ENCODE data around the gene PPP1R3G. TPM values are rescaled to one million over a fixed set of nuclear protein-coding genes. Genes with fewer than 3 reads are reported as not detected.

PPP1R3G gene
- total and polyA plus RNA-seq, 2 of the 13 experiments (the other 11 are each of a cell fraction or from before 2014, with no cell fraction given): 1.2 to 1.3 TPM

DNA sequence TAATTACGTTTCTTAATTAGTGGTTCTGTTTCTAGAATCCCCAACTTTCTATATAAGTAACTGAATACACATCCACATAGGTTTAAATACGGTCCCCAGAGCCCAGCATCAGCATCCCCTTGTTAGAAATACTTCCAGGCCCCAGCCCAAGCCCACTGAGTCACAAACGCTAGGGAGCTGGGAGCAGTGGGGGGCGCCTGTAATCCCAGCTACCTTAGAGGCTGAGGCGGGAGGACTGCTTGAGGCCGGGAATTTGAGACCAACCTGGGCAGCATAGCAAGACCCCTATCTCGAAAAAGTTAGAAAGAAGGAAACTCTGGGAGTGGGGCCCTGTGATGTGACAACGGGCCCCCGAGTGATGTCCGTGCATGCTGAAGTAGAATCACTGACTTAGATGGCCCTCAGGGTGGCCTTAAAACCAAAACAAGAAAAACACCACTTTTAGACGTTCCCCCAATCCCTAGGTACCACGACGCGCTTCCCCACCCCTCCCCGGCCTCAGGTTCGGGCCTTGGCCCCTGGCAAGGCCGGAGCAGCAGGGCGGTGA lies 1.3 kb upstream of the PPP1R3G start (continued):
- 0 out of 2 replicates have a peak, but pooled peaks have one; percentile 14 for TF ChIP-seq ZNF430 (CRISPR knock-in tag; IDR thresholded peaks at IDR 0.05)
- TF ChIP-seq PAXIP1 (CRISPR knock-in tag; conservative IDR thresholded peaks at IDR 0.05): 0 out of 2 replicates have a peak, but pooled peaks have one; percentile 11
- peak; percentile 34; the same call in 1 of the 2 replicates for TF ChIP-seq ZNF605 (CRISPR knock-in tag; IDR thresholded peaks at IDR 0.05)
- TF ChIP-seq, protein P1, sequence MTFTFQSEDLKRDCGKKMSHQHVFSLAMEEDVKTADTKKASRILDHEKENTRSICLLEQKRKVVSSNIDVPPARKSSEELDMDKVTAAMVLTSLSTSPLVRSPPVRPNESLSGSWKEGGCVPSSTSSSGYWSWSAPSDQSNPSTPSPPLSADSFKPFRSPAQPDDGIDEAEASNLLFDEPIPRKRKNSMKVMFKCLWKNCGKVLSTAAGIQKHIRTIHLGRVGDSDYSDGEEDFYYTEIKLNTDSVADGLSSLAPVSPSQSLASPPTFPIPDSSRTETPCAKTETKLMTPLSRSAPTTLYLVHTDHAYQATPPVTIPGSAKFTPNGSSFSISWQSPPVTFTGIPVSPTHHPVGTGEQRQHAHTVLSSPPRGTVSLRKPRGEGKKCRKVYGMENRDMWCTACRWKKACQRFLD (CRISPR knock-in tag; IDR thresholded peaks at IDR 0.05; ENCODE audit: borderline replicate concordance): no peak
- 0 out of 2 replicates have a peak, but pooled peaks have one; percentile 47 for TF ChIP-seq ZNF20 (CRISPR knock-in tag; IDR thresholded peaks at IDR 0.05)
- 0 out of 2 replicates have a peak, but pooled peaks have one; percentile 23 for TF ChIP-seq HDAC2 (CRISPR knock-in tag; IDR thresholded peaks at IDR 0.05)
- TF ChIP-seq ZNF335 (CRISPR knock-in tag; IDR thresholded peaks at IDR 0.05): no peak
- no peak for TF ChIP-seq CENPX (CRISPR knock-in tag; IDR thresholded peaks at IDR 0.05)
- TF ChIP-seq ZBTB20 (CRISPR knock-in tag; IDR thresholded peaks at IDR 0.05; ENCODE audit: borderline replicate concordance, low read depth): no peak
- no peak for TF ChIP-seq RARG (CRISPR knock-in tag; IDR thresholded peaks at IDR 0.05; ENCODE audit: low read depth)
- TF ChIP-seq MEIS2 (CRISPR knock-in tag; IDR thresholded peaks at IDR 0.05): no peak
- TF ChIP-seq WIZ (CRISPR knock-in tag; IDR thresholded peaks at IDR 0.05): no peak; the same call in 1 of the 2 replicates
- TF ChIP-seq SIN3A (IDR thresholded peaks at IDR 0.05; ENCODE audit: borderline replicate concordance, low read depth, low read length): 0 out of 2 replicates have a peak, but pooled peaks have one; percentile 38
- TF ChIP-seq ZMYM2 (CRISPR knock-in tag; IDR thresholded peaks at IDR 0.05): 0 out of 2 replicates have a peak, but pooled peaks have one; percentile 42
- TF ChIP-seq E2F1 (CRISPR knock-in tag; IDR thresholded peaks at IDR 0.05): no peak
- no peak for TF ChIP-seq TAF1 (CRISPR knock-in tag; IDR thresholded peaks at IDR 0.05)
- TF ChIP-seq ZNF232 (CRISPR knock-in tag; IDR thresholded peaks at IDR 0.05; ENCODE audit: borderline replicate concordance): no peak; the same call in 1 of the 2 replicates
- TF ChIP-seq PAX8 (CRISPR knock-in tag; IDR thresholded peaks at IDR 0.05; ENCODE audit: borderline replicate concordance): no peak
- no peak for TF ChIP-seq KMT2A (CRISPR knock-in tag; IDR thresholded peaks at IDR 0.05)
- TF ChIP-seq STAG1 (CRISPR knock-in tag; IDR thresholded peaks at IDR 0.05): no peak
- TF ChIP-seq, protein P2, sequence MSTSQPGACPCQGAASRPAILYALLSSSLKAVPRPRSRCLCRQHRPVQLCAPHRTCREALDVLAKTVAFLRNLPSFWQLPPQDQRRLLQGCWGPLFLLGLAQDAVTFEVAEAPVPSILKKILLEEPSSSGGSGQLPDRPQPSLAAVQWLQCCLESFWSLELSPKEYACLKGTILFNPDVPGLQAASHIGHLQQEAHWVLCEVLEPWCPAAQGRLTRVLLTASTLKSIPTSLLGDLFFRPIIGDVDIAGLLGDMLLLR (CRISPR knock-in tag; IDR thresholded peaks at IDR 0.05): no peak
- no peak for TF ChIP-seq ZFP1 (CRISPR knock-in tag; IDR thresholded peaks at IDR 0.05)
- TF ChIP-seq KLF9 (CRISPR knock-in tag; IDR thresholded peaks at IDR 0.05; ENCODE audit: low read depth): no peak
- no peak for TF ChIP-seq SETDB1 (CRISPR knock-in tag; IDR thresholded peaks at IDR 0.05; ENCODE audit: borderline replicate concordance)
- TF ChIP-seq THYN1 (CRISPR knock-in tag; IDR thresholded peaks at IDR 0.05; ENCODE audit: borderline replicate concordance, low read depth): no peak
- no peak for TF ChIP-seq ELF3 (CRISPR knock-in tag; IDR thresholded peaks at IDR 0.05)
